ENCODE results near the gene MAP4K4.

DNA sequence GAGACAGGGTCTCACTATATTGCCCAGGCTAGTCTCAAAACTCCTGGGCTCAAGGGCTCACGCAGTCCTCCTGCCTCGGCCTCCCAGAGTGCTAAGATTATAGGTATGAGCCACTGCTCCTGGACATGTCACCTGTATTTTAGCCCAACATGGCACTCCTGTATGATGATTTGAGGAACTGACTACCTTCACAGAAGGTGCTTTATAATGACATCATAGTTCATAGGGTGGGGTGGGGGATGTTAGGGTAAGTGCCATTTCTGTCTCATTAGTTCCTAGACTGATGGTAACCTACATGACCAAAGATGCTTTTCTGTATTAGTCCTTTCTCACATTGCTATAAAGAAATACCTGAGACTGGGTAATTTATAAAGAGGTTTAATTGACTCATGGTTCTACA lies 109.7 kb downstream of the MAP4K4 start:
- no peak for TF ChIP-seq EZH2 (IDR thresholded peaks at IDR 0.05; ENCODE audit: borderline replicate concordance, low read depth, low read length, severe bottlenecking)
- TF ChIP-seq, protein P1, sequence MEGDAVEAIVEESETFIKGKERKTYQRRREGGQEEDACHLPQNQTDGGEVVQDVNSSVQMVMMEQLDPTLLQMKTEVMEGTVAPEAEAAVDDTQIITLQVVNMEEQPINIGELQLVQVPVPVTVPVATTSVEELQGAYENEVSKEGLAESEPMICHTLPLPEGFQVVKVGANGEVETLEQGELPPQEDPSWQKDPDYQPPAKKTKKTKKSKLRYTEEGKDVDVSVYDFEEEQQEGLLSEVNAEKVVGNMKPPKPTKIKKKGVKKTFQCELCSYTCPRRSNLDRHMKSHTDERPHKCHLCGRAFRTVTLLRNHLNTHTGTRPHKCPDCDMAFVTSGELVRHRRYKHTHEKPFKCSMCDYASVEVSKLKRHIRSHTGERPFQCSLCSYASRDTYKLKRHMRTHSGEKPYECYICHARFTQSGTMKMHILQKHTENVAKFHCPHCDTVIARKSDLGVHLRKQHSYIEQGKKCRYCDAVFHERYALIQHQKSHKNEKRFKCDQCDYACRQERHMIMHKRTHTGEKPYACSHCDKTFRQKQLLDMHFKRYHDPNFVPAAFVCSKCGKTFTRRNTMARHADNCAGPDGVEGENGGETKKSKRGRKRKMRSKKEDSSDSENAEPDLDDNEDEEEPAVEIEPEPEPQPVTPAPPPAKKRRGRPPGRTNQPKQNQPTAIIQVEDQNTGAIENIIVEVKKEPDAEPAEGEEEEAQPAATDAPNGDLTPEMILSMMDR (IDR thresholded peaks at IDR 0.05; ENCODE audit: borderline replicate concordance, extremely low read depth, low read length, poor library complexity, severe bottlenecking), result no peak

All from DND-41 (cell line).